ENCODE measurements around the gene MTFR2.

- TF ChIP-seq CTCF (IDR thresholded peaks at IDR 0.05) = no peak
- TF ChIP-seq POLR2A (IDR thresholded peaks at IDR 0.05) = no peak
Observed at GRCh38 chr6:136189104-136189503, 61.0 kb downstream of the MTFR2 start.
